Cardiac muscle cell (in vitro differentiated cells and primary cell): ENCODE measurements around the gene PIM3. TPM values are rescaled to one million over a fixed set of nuclear protein-coding genes. Genes with fewer than 3 reads are reported as not detected.

Experiments
- DNase-seq, 2 donors: peaks; one replicate each; pipeline versions ENCODE4 v3.0.0 to v3.0.0-alpha.2; 2010 to 2017; ENCODE audit warnings: low read depth in 1 of 2, low spot score in 1 of 2
- H3K27ac ChIP-seq: fragments of 200-600 bp; sonication (generic); 2 replicates; pipeline ENCODE4 v1.5.1; 2016
- H3K27me3 ChIP-seq: fragments of 200-600 bp; sonication (generic); 2 replicates; pipeline ENCODE4 v1.6.0; 2016; ENCODE audit warnings: control low read depth
- H3K36me3 ChIP-seq: fragments of 200-600 bp; sonication (generic); 2 replicates; pipeline ENCODE4 v1.5.1; 2016; ENCODE audit warnings: control low read depth
- H3K4me1 ChIP-seq: fragments of 200-600 bp; sonication (generic); 2 replicates; pipeline ENCODE4 v1.8.1; 2017; ENCODE audit warnings: low read depth, mild to moderate bottlenecking, mixed run types
- H3K4me3 ChIP-seq: fragments of 200-600 bp; sonication (generic); 2 replicates; pipeline ENCODE4 v1.5.1; 2016; ENCODE audit warnings: mild to moderate bottlenecking
- H3K9me3 ChIP-seq: fragments of 200-600 bp; sonication (generic); 2 replicates; pipeline ENCODE4 v1.5.1; 2017; ENCODE audit warnings: low read depth, mild to moderate bottlenecking, control low read depth
- CTCF ChIP-seq: IDR thresholded peaks from 2 replicates; pipeline ENCODE4 v1.5.1; 2012; ENCODE audit warnings: low read depth, mild to moderate bottlenecking, low read length
- polyA plus RNA-seq: library from polyadenylated mRNA; unstranded; fragments of >200 nt; fragmentation: Nextera tagmentation; extraction: Ambion mirVana; gene quantifications from 2 replicates; pipeline ENCODE4 v1.2.1, GENCODE V29; 2016
- total RNA-seq: library from RNA; depleted of rRNA; stranded (reverse); fragments of >200 nt; gene quantifications from 2 replicates; pipeline ENCODE4 v1.2.3, GENCODE V29; 2016

PIM3 gene
- total and polyA plus RNA-seq, 2 experiments from 2014 or later: 46.1 to 62.2 TPM

DNA sequence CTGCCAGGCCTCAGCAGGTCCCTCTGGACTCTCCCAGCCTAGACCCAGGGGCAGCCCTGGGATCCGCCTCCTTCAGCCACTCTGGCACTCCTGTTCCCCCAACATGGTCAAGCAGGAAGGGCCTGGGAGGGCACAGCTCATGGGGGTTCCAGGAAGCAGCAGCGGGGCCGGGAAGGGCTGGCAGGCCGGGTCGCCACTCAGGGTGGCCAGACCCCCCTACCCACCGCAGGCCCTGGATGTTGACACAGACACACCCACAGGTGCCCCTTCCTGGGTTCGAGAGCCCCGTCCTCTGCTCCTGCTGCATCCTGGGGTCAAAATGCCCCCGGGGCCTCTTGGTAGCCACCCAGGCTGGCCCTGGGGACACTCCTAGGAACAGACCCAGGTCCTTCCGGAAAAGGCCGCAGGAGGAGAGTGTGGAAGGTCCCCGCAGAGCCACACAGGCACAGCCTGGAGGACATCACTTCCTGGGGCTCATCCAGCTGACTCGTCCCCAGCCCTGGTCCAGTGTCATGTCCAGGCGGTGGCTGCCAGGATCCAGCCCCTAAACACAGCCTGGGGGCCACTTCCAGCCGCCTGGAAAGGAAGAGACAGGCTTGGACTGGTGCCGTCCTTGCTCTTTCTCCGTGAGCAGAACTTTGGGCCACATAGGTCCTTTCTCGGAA is 6.8 kb upstream of the PIM3 start:
- H3K4me1 ChIP-seq: peaks cover 9% of the 10 kb centered on the region
- no peak for DNase-seq
- no peak overlapping the region for H3K27ac ChIP-seq
- TF ChIP-seq CTCF: no peak
- no peaks in the 10 kb centered on the region for H3K9me3 ChIP-seq
- no peaks in the 10 kb centered on the region for H3K27me3 ChIP-seq
- H3K4me3 ChIP-seq: no peak overlapping the region
- no peaks in the 10 kb centered on the region for H3K36me3 ChIP-seq

- no peak overlapping the region for H3K4me3 ChIP-seq
- DNase-seq: no peak
- no peak overlapping the region for H3K27ac ChIP-seq
- no peak for TF ChIP-seq CTCF
- H3K9me3 ChIP-seq: no peaks in the 10 kb centered on the region
- no peaks in the 10 kb centered on the region for H3K27me3 ChIP-seq
- H3K36me3 ChIP-seq: no peaks in the 10 kb centered on the region
- H3K4me1 ChIP-seq: peaks cover 10% of the 10 kb centered on the region
These were observed 6.2 kb upstream of the PIM3 start for GRCh38 chr22:49954354-49954753.

DNA sequence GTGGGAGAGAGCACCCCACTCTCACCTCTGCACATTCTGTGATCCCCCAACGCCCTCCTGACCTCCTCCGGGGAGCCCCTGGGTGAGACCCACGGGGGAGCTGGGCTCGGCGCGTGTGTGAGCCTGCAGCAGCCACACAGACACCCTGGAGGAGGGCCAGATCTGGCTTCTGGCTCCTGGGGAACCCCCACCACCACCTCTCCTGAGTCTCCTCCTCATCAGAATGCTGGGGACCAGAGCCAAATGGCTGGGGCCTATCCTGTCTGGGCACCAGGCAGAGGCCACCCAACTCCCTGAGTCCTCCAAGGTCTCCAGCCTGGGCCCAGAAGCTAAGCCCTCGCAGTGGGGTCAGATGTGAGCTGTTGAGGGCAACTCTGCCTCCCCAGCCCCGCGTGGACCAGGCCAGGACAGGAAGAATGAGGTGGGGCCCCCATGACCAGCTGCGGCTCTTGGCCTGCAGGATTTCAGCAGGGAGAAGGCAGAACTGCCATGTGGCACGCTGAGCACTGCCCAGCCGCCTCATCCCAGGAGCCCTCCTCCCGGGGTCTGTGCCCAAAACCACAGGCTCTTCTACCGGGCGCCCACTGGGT is 5.5 kb upstream of the PIM3 start:
- no peak overlapping the region for H3K4me3 ChIP-seq
- DNase-seq: no peak
- H3K27ac ChIP-seq: no peak overlapping the region
- peaks cover 16% of the 10 kb centered on the region for H3K4me1 ChIP-seq
- no peaks in the 10 kb centered on the region for H3K36me3 ChIP-seq
- no peak for TF ChIP-seq CTCF
- no peaks in the 10 kb centered on the region for H3K9me3 ChIP-seq
- no peaks in the 10 kb centered on the region for H3K27me3 ChIP-seq

GRCh38 chr22:49955581-49956417 is 4.8 kb upstream of the PIM3 start:
- no peak for TF ChIP-seq CTCF
- Histone ChIP-seq H3K9me3 (no peaks in the 10 kb centered on the region), H3K27me3 (no peaks in the 10 kb centered on the region), H3K27ac (no peak overlapping the region), H3K36me3 (no peaks in the 10 kb centered on the region), H3K4me3 (no peak overlapping the region), H3K4me1 (peaks cover 16% of the 10 kb centered on the region)
- DNase-seq: no peak

DNA sequence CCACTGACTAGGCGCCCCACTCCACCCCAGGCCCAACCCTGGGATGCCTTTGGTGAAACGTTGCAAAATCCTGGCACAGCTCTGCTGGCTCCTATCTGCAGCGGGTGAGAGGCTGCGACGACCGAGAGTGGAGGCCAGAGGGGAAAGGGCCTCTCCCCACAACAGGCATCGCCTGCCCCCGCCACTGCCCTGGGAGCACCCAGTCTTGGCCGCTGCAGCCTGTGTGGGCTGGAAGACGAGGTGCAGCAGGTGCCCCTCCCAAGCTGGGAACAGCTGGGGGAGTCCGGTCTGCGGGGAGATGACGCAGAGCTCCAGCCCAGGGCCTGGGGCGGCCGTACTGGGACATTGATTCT is 4.2 kb upstream of the PIM3 start:
- no peak for DNase-seq
- H3K27me3 ChIP-seq: no peaks in the 10 kb centered on the region
- H3K36me3 ChIP-seq: no peaks in the 10 kb centered on the region
- TF ChIP-seq CTCF: no peak
- H3K9me3 ChIP-seq: no peaks in the 10 kb centered on the region
- no peak overlapping the region for H3K27ac ChIP-seq
- peaks cover 16% of the 10 kb centered on the region for H3K4me1 ChIP-seq
- no peak overlapping the region for H3K4me3 ChIP-seq
